ENCODE measurements around the gene CTRB1. TPM values are rescaled to one million over a fixed set of nuclear protein-coding genes. Genes with fewer than 3 reads are reported as not detected.

Gene CTRB1
- total and polyA plus RNA-seq, 2 of the 13 experiments (the other 11 are each of a cell fraction or from before 2014, with no cell fraction given): not detected

- intact Hi-C loops (cut with micrococcal nuclease; ENCODE audit: unreplicated experiment): loop anchor here (5.0 kb wide), 1 partner anchor 137 kb away; no protein-coding TSS in a partner anchor
- DNase-seq (ENCODE audit: low spot score): no peak
- TF ChIP-seq CEBPZ (IDR thresholded peaks at IDR 0.05; ENCODE audit: low read length) (no peak), SRF (IDR thresholded peaks at IDR 0.05; ENCODE audit: low read depth, low read length) (no peak), ZNF777 (CRISPR knock-in tag; IDR thresholded peaks at IDR 0.05) (no peak), RERE (CRISPR knock-in tag; IDR thresholded peaks at IDR 0.05; ENCODE audit: low read depth) (no peak), BRCA1 (CRISPR knock-in tag; IDR thresholded peaks at IDR 0.05) (0 out of 2 replicates have a peak, but pooled peaks have one; percentile 32), RXRA (CRISPR knock-in tag; IDR thresholded peaks at IDR 0.05) (peak; percentile 11; the same call in 1 of the 2 replicates), TMF1 (CRISPR knock-in tag; IDR thresholded peaks at IDR 0.05; ENCODE audit: low read depth) (no peak), ZNF382 (CRISPR knock-in tag; IDR thresholded peaks at IDR 0.05; ENCODE audit: borderline replicate concordance) (no peak), MBD4 (IDR thresholded peaks at IDR 0.05; ENCODE audit: borderline replicate concordance, low read length) (no peak), AKAP8 (CRISPR knock-in tag; IDR thresholded peaks at IDR 0.05) (no peak), BRF2 (CRISPR knock-in tag; IDR thresholded peaks at IDR 0.05) (no peak), SP4 (CRISPR knock-in tag; IDR thresholded peaks at IDR 0.05) (no peak), ZNF576 (CRISPR knock-in tag; IDR thresholded peaks at IDR 0.05) (no peak), SAFB2 (CRISPR knock-in tag; IDR thresholded peaks at IDR 0.05; ENCODE audit: borderline replicate concordance, low read depth) (no peak)
Measured at GRCh38 chr16:75250089-75250808, 31.5 kb downstream of the CTRB1 start.

More at GRCh38 chr16:75250089-75250808, 31.5 kb downstream of the CTRB1 start:
- Histone ChIP-seq H3K4me2 (ENCODE audit: low read depth, low read length) (peak overlapping the region; percentile 84), H3K4me3 (replicated peaks in 1 of 3; ENCODE audit: insufficient read depth in 1 of 3, low read depth in 2 of 3, low read length in 3 of 3) (peak overlapping the region; percentile 76 to 87 (median 86)), H3K27me3 (ENCODE audit: control insufficient read depth in 1 of 2, insufficient read depth in 2 of 2, low read length in 2 of 2) (no peaks in the 10 kb centered on the region; a peak in 1 of 5 replicates), H3K4me1 (ENCODE audit: insufficient read depth, low read length) (peaks cover 84% of the 10 kb centered on the region), H3K9ac (ENCODE audit: insufficient read depth, low read depth, low read length) (peak overlapping the region; percentile 99), H4K20me1 (ENCODE audit: insufficient read depth, low read length) (peaks cover 40% of the 10 kb centered on the region), H3K36me3 (replicated peaks in 1 of 2; ENCODE audit: control insufficient read depth in 1 of 2, insufficient read depth in 2 of 2, low read length in 2 of 2) (peaks cover 0 to 7% of the 10 kb centered on the region in 2 experiments; a peak in 2 of 5 replicates), H2AFZ (ENCODE audit: low read length) (no peak overlapping the region), H3K9me3 (ENCODE audit: low read length) (no peaks in the 10 kb centered on the region), H3K27ac (ENCODE audit: extremely low read length, insufficient read depth, low read length) (peak overlapping the region; percentile 97), H3K79me2 (ENCODE audit: insufficient read depth, low read length) (peaks cover 90% of the 10 kb centered on the region)
- ATAC-seq (no peak), FAIRE-seq (no peak)
- CTCF ChIA-PET (ENCODE audit: low intra/inter-chr PET ratio, low total read pairs): no interaction called here
- WGBS (ENCODE audit: low lambda C conversion rate): 2% methylated on average over 29 of the region's 29 CpGs
- no TSS peak for BruUV-seq (replicated peaks)
- in situ Hi-C loops (cut with HindIII; ENCODE audit: extremely low pct_ligation_motif_present, low pct_unique_long_range_greater_than_20kb): no loop called here
- POLR2A ChIA-PET: interaction anchor here (0.6 to 14.7 kb wide), 10 partner anchors 12 to 137 kb away, joined by 3 to 312 read pairs (median 7); no protein-coding TSS in a partner anchor
